Ovary (tissue), 9 donors: ENCODE data around the gene NPHP4. TPM values are rescaled to one million over a fixed set of nuclear protein-coding genes. Genes with fewer than 3 reads are reported as not detected.

Experiments used
- DNase-seq, 5 donors: peaks; one replicate each; pipeline ENCODE4 v3.0.0-alpha.2; 2019 to 2020
- H3K27ac ChIP-seq, 2 donors: fragments of 200-600 bp; one replicate each; pipeline versions ENCODE4 v1.5.1 to v1.8.0; 2019 to 2022
- H3K27me3 ChIP-seq: fragments of 200-600 bp; one replicate; pipeline ENCODE4 v1.8.0; 2022
- H3K36me3 ChIP-seq: fragments of 200-600 bp; sonication (generic); one replicate; pipeline ENCODE4 v1.5.1; 2019
- H3K4me1 ChIP-seq: one replicate; pipeline ENCODE4 v1.8.1; 2013; ENCODE audit warnings: mild to moderate bottlenecking, moderate library complexity; ENCODE audit not compliant: insufficient read depth
- H3K4me3 ChIP-seq: fragments of 200-600 bp; sonication (generic); one replicate; pipeline ENCODE4 v1.5.1; 2017
- H3K9me3 ChIP-seq, 2 donors: fragments of 200-600 bp in 1 of 2; sonication (generic) in 1 of 2; one replicate each; pipeline versions ENCODE4 v1.5.1 to v1.8.1; 2013 to 2019; ENCODE audit warnings: mild to moderate bottlenecking in 1 of 2, moderate library complexity in 1 of 2
- EP300 ChIP-seq: sonication (generic); formaldehyde crosslinking; IDR thresholded peaks from one replicate; pipeline ENCODE4 v1.6.1; 2017; ENCODE audit warnings: antibody characterized with exemption
- POLR2A ChIP-seq: fragments of 450-650 bp; IDR thresholded peaks from one replicate; pipeline ENCODE4 v1.6.1; 2017; ENCODE audit warnings: antibody characterized with exemption, mild to moderate bottlenecking, moderate library complexity
- WGBS, 3 donors: extraction: QIAGEN DNeasy Blood & Tissue Kit in 1 of 3; methylation state at CpG; one replicate each; pipeline versions ENCODE4 v1.1.5 to v1.1.7; 2013 to 2017; 5-methylcytosine and 5-hydroxymethylcytosine counted together
- intact Hi-C, 4 donors: fragments of 100-400 bp; cut with DNase I; formaldehyde crosslinking; loops; one replicate each; pipeline versions ENCODE4 v1.11.0 to v1.15.1; 2022 to 2023
- polyA plus RNA-seq, 2 donors: library from polyadenylated mRNA; stranded (reverse); fragments of 200-250 nt in 1 of 2; fragments of 350-450 nt in 1 of 2; fragmentation: Illumina TruSeq in 1 of 2; extraction: RNeasy Lipid Tissue Mini Kit (QIAGEN cat#74804) in 1 of 2; gene quantifications; one replicate each; pipeline ENCODE4 v1.2.3, GENCODE V29; 2013 to 2014
- total RNA-seq, 7 donors: library from RNA; depleted of rRNA in 2 of 7; stranded (reverse); fragments of >200 nt in 2 of 7; fragmentation: NEBNext Ultra II Directional in 3 of 7; extraction: Animal tissue kit (Norgen Biotek cat#: 25700) in 3 of 7; gene quantifications; one replicate each; pipeline versions ENCODE4 v1.1.0 to v1.2.4, GENCODE V29; 2016 to 2023
- TF ChIP-seq, protein P1 (sequence below), 3 donors: fragments of 450-650 bp in 2 of 3; fragments of 200-600 bp in 1 of 3; IDR thresholded peaks; one replicate each; pipeline versions ENCODE4 v1.5.1 to v1.8.0; 2016 to 2022; ENCODE audit warnings: antibody characterized with exemption in 3 of 3, mild to moderate bottlenecking in 1 of 3
- donor health status: DM: no; HTN: no; CAD: no; lungs with moderate emphysema.
- donor health status: DM: no; HTN: no; CAD: no.
- donor health status: Bipolar disorder and iron deficiency.
- donor health status: DM: yes; HTN: yes; CAD: no.
- donor health status: DM: no; HTN: no; CAD: no.
- donor health status: DM: yes; HTN: yes; CAD: no.

NPHP4 gene
- total and polyA plus RNA-seq, 9 donors, result 1.5 to 20.8 (median 10.7) TPM

- DNase-seq, result peak in 1 of 5 donors; percentile 19
- TF ChIP-seq, protein P1, sequence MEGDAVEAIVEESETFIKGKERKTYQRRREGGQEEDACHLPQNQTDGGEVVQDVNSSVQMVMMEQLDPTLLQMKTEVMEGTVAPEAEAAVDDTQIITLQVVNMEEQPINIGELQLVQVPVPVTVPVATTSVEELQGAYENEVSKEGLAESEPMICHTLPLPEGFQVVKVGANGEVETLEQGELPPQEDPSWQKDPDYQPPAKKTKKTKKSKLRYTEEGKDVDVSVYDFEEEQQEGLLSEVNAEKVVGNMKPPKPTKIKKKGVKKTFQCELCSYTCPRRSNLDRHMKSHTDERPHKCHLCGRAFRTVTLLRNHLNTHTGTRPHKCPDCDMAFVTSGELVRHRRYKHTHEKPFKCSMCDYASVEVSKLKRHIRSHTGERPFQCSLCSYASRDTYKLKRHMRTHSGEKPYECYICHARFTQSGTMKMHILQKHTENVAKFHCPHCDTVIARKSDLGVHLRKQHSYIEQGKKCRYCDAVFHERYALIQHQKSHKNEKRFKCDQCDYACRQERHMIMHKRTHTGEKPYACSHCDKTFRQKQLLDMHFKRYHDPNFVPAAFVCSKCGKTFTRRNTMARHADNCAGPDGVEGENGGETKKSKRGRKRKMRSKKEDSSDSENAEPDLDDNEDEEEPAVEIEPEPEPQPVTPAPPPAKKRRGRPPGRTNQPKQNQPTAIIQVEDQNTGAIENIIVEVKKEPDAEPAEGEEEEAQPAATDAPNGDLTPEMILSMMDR (IDR thresholded peaks at IDR 0.05), result no peak
- TF ChIP-seq POLR2A (no peak), EP300 (no peak)
- WGBS, 3 donors, result 91 to 93% (median 92%) methylated on average over 12 of the region's 12 CpGs
- H3K9me3 ChIP-seq, result no peaks in the 10 kb centered on the region
- H3K4me3 ChIP-seq, result no peak overlapping the region
- no peaks in the 10 kb centered on the region for H3K27me3 ChIP-seq
- H3K4me1 ChIP-seq, result no peaks in the 10 kb centered on the region
- H3K27ac ChIP-seq, result no peak overlapping the region
- H3K36me3 ChIP-seq, result no peaks in the 10 kb centered on the region
- intact Hi-C loops, result no loop called here
Observed at GRCh38 chr1:5904551-5904950, 87.7 kb downstream of the NPHP4 start.

- no peaks in the 10 kb centered on the region for H3K36me3 ChIP-seq
- H3K27me3 ChIP-seq, result no peaks in the 10 kb centered on the region
- TF ChIP-seq POLR2A (no peak), EP300 (no peak)
- TF ChIP-seq, protein P1 (IDR thresholded peaks at IDR 0.05), result no peak
- H3K4me3 ChIP-seq, result no peak overlapping the region
- intact Hi-C loops, result no loop called here
- 92 to 97% (median 96%) methylated on average over 8 of the region's 8 CpGs for WGBS, 3 donors
- H3K27ac ChIP-seq, result no peak overlapping the region
- no peaks in the 10 kb centered on the region for H3K4me1 ChIP-seq
- no peak for DNase-seq
- no peaks in the 10 kb centered on the region for H3K9me3 ChIP-seq
Observed at GRCh38 chr1:5903680-5904079, 88.5 kb downstream of the NPHP4 start.

DNA sequence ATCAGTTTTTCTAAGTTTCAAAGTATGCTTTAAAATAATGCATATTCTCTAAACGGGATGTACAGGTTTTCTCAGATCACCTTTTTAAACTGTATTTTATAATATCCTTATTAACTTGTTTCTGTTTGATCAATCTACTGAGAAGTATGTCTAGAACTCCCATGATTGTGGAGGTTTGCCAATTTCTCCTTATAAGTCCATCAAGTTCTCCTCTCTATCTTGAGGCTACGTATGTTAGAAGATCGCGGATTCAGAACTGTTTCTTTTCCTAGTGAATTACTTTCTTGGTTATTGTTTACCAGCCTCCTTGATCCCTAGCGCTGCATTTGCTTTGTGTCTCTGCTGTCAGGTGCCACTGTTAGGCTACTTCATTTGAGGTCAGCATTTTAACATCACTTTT is 89.2 kb downstream of the NPHP4 start:
- DNase-seq, result no peak
- 94 to 96% (median 95%) methylated on average over 5 of the region's 5 CpGs for WGBS, 3 donors
- TF ChIP-seq, protein P1 (IDR thresholded peaks at IDR 0.05), result no peak
- TF ChIP-seq EP300 (no peak), POLR2A (no peak)

DNA sequence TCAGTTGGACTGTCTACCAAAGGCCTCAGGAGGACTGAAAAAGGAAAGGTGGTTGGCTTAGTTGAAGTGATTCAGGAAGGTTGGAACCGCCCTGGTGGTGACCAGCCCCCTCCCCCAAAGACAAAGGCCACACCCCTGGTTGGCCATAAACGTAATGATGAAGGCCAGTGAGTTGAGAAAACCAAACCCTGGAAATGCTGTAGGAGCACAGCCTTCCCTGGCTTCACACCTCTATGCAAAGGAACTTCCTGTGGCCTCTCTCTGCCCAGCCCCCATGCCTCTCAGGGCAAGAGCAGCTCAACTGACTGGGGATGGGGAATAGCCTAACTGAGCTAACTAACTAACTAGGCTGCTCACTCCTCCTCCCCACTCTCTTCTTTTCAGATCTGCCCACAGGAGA is 90.4 kb downstream of the NPHP4 start:
- Histone ChIP-seq H3K4me3 (no peak overlapping the region), H3K4me1 (no peaks in the 10 kb centered on the region), H3K27ac (no peak overlapping the region), H3K36me3 (no peaks in the 10 kb centered on the region), H3K27me3 (no peaks in the 10 kb centered on the region), H3K9me3 (no peaks in the 10 kb centered on the region)
- no peak for DNase-seq
- intact Hi-C loops, result no loop called here
- 75 to 81% (median 77%) methylated on average over 2 of the region's 2 CpGs for WGBS, 3 donors
- TF ChIP-seq POLR2A (no peak), EP300 (no peak)
- TF ChIP-seq, protein P1 (IDR thresholded peaks at IDR 0.05), result no peak

More for the DNA sequence above, 89.2 kb downstream of the NPHP4 start:
- no peaks in the 10 kb centered on the region for H3K4me1 ChIP-seq
- H3K9me3 ChIP-seq, result no peaks in the 10 kb centered on the region
- no peak overlapping the region for H3K4me3 ChIP-seq
- no peak overlapping the region for H3K27ac ChIP-seq
- no peaks in the 10 kb centered on the region for H3K36me3 ChIP-seq
- no peaks in the 10 kb centered on the region for H3K27me3 ChIP-seq
- intact Hi-C loops, result no loop called here

- Histone ChIP-seq H3K4me1 (no peaks in the 10 kb centered on the region), H3K36me3 (no peaks in the 10 kb centered on the region), H3K9me3 (no peaks in the 10 kb centered on the region), H3K4me3 (no peak overlapping the region), H3K27me3 (no peaks in the 10 kb centered on the region), H3K27ac (no peak overlapping the region)
- DNase-seq, result peak in 1 of 5 donors; percentile 4
- 82 to 88% (median 86%) methylated on average over 5 of the region's 5 CpGs for WGBS, 3 donors
- TF ChIP-seq EP300 (no peak), POLR2A (no peak)
- TF ChIP-seq, protein P1 (IDR thresholded peaks at IDR 0.05), result no peak
- intact Hi-C loops, result no loop called here
Observed at GRCh38 chr1:5901150-5901549, 91.1 kb downstream of the NPHP4 start.
